HG03469 (cell line): Measurements from ENCODE around the gene MRPL53.
"Not testable (repeated sequence)": the region's sequence is repeated elsewhere in the genome, so short reads cannot be mapped to it uniquely, and the experiment has no call there.

Experiments
- ATAC-seq: cut with Tn5 transposase; IDR thresholded peaks from one replicate; pipeline ENCODE4 v1.9.1; 2021; ENCODE audit warnings: mild to moderate bottlenecking, moderate library complexity, moderate number of reproducible peaks; ENCODE audit not compliant: unreplicated experiment

Gene MRPL53

GRCh38 chr2:74454654-74455511 is 17.6 kb downstream of the MRPL53 start, which contains the start of gene INO80B:
Gene INO80B, plus strand, starts transcription at chr2:74455087. Its CDS starts 30 bp downstream, at chr2:74455117.
- ATAC-seq, result peak; percentile 35

- no peak for ATAC-seq
Measured at GRCh38 chr2:74450570-74451190, 21.8 kb downstream of the MRPL53 start.

GRCh38 chr2:74448771-74449170 is 23.7 kb downstream of the MRPL53 start:
- no peak for ATAC-seq

DNA sequence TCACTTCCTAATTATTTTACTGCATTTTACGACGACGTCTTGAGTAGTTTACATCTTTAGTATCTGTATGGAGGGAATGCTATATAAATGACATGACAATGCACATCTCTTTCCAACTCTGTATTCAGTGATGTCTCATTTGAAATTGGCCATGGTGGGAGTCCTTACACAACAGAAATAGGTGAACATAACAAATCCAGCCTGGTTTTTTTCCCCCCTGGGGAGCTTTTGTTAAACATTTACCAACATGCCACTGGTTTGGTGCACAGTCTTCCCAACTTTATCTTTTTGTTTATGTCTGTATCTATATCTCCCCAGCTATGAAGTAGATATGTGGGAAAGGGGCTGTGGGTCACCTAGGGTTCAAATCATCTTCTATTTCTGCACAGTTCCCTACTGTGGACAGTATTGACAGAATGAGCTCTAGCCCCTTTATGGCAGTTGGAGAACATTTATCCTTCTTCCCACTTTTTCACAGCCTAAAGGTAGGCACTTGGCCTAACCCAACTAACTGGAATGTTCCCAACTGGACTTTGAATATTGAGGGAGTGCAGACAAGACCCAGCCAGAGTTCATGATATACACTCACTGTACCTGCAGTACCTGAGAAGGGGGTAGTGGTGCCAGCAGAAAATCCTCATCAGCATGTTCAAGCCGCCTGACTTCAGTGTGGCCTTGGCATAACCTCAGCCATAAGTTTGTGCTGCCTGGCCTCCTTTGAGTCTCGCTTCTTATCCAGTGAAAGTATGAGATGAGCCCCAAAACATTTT is 25.1 kb downstream of the MRPL53 start:
- ATAC-seq, result no peak

- no peak for ATAC-seq
Measured at GRCh38 chr2:74444498-74445318, 27.8 kb downstream of the MRPL53 start.

DNA sequence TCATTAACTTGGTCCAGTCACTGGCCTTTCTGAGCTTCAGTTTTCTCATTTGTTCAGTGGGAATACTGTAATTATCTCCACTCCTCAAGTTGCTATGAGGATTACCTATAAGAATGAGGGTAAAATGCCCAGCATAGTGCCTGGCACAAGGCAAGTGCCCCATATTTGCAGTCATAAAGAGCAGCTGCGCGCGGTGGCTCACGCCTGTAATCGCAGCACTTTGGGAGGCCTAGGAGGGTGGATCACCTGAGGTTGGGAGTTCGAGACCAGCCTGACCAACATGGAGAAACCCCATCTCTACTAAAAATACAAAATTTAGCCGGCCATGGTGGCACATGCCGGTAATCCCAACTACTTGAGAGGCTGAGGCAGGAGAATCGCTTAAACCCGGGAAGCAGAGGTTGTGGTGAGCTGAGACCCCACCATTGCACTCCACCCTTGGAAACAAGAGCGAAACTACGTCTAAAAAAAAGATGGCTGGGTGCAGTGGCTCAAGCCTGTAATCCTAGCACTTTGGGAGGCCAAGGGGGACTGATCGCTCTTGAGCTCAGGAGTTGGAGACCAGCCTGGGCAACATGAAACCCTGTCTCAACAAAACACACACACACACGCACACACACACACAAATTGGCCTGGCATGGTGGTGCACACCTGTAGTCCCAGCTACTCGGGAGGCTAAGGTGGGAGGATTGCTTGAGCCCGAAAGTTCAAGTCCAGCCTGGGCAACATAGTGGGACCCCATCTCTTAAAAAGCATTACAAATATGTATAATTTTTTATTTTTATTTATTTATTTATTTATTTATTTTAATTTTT is 29.8 kb downstream of the MRPL53 start:
- ATAC-seq, result not testable (repeated sequence)

DNA sequence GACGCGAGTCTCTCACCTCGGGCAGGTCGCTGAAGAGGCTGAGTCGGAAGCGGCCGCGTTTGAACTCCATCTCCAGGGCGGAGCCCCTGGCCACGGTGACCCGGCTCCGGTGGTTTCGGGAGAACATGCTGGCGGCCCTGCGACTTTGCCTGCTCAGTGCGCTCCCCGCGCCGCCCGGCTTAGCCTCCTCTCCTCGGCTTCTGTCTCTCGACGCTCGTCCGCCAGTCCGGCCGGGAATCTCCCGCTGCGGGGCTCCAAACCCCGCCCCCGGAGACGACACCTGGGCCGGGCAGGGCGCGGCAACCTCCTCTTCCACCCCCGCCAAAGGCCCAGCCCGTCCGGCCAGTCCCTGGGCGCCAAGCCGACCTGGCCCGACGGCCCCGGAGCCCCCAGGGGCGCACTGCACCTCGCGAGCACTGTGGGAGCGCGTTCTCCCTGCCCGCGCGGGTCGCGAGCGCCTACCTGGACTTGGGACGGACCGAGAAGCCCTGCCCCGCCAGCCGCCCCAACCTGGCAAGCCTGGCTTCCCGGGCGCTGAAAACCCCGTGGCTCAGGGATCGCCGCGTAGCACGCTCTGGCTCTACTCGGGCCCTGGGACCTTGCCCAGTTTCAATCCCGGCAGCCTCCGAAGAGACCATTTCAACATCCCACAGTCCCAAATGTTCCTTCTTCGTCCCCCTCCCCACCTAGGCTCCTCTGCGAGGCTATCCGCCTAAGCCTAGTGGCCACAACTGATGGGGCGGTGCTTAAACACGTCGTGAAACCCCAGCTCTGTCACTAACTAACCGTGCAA is 30.6 kb downstream of the MRPL53 start, which contains the start of gene RTKN:
Gene RTKN, minus strand, starts transcription at position 248 of the 793 bp plus-strand sequence. Its CDS starts 121 bp downstream, at position 127.
- ATAC-seq, result no peak

DNA sequence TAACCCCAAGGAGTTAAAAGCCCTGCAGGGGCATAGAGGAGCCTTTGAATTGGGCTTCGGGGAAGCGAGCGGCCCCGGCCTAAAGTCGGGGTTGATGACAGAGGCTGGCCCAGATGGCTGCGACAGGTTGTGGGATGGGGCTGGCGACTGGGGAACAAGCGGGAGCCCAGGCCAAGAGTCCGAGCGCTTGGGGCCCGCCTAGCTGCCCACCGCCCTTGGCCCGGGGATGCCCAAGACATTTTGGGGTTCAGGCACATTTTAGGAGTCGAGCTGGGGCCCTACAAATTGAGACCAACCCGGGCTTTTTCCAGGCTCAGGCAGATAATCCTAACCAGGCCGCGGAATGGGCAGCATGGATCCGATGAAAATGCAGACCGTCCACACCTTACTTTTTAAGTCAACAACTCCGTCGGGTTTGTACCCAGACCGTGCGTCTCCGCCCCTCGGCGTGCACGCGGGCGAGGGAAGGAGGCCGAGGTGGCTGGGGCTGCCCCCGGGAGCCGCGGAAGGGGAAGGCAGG is 31.2 kb downstream of the MRPL53 start:
- no peak for ATAC-seq

- peak; percentile 69 for ATAC-seq
Measured at GRCh38 chr2:74440378-74441169, 31.9 kb downstream of the MRPL53 start.

- no peak for ATAC-seq
Measured at GRCh38 chr2:74439803-74440377, 32.6 kb downstream of the MRPL53 start.

- ATAC-seq, result no peak
Measured at GRCh38 chr2:74439373-74439772, 33.1 kb downstream of the MRPL53 start.

DNA sequence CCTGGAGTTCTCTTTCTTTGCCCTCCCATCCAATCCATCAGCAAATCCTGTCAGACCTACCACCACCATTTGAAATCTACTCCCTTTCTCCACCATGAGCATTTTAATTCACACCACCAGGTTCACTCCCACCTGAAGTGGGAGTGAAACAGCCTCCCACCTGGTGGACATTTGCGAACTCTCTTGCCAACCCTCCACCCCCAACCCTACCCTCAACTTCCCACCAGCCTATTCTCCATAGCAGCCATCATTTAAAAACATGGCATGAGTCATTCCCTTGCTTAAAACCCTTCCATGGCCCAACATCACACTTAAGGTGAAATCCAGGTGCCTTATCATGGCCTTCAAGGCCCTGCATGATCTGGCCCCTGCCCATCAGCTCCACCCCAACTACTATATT is 34.2 kb downstream of the MRPL53 start:
- no peak for ATAC-seq

GRCh38 chr2:74436848-74437695 is 35.4 kb downstream of the MRPL53 start:
- ATAC-seq, result no peak

DNA sequence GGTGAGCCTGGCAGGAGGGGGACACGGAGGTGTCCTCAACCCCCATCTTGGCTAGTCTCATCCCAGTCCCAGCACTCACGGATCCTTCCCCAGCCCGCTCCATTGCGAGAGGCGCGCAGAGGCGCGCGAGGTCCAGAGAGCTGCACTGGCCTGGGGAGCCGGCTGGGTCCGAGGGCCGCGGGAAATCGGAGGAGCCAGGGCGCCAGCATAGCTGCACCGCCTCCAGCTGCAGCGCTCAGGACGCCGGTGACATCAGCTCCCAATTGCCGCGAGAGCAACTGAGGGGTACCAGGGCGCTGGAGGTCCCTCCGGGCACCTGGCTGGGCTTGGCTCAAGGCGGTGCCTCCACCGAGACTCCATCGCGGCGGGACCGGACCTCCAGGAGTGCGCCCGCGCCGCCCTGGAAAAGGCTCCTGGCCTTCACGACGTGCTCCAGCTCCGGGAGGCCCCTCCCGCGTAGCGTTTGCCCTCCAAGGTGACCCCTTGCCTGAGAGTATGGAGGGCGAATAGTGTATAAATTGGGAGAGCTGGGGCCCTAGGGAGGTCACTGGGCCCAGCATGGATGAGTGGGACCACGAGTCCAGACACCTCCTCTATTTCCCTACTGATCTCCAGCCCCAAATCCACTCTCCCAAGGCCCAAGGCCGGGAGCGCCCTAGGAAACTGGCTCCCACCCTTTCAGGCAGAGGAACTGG is 36.2 kb downstream of the MRPL53 start:
- no peak for ATAC-seq

- ATAC-seq, result no peak
Measured at GRCh38 chr2:74430502-74430901, 42.0 kb downstream of the MRPL53 start.
